ENCODE measurements around the gene SFMBT1. TPM values are rescaled to one million over a fixed set of nuclear protein-coding genes. Genes with fewer than 3 reads are reported as not detected.
A peak's percentile ranks its signal among the peaks of the same experiment; 100 is the strongest.

Gene SFMBT1
- total RNA-seq, 2 experiments from 2014 or later, result 12.9 to 18.1 TPM

DNA sequence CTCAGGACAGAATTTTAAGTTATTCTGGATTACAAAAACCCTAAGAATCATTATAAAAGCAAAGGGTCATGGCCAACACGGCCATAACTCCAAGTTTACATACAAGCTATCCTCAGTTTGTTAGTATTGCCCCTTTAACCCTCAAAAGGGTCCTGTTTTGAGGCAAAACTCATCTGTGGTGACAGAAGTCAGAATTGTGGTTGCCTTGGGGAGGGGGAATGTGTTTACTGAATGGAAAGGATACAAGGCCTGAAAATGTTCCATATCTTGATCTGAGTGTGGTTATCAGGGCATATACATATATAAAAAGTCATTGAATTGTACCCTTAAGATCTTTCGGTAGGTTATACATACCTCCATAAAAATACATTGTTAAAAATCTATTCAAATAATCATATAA is 2.1 kb downstream of the SFMBT1 start:
- Histone ChIP-seq H3K9me3 (ENCODE audit: low read length) (no peaks in the 10 kb centered on the region), H3K9me2 (ENCODE audit: insufficient read depth, low read length) (no peaks in the 10 kb centered on the region), H3K4me1 (ENCODE audit: insufficient read depth, low read length, poor library complexity, severe bottlenecking) (peaks cover 22% of the 10 kb centered on the region), H2AFZ (ENCODE audit: low read length) (no peak overlapping the region), H3K79me2 (ENCODE audit: insufficient read depth, low read depth, low read length) (peaks cover 8% of the 10 kb centered on the region; the same call in 1 of the 2 replicates), H3K4me3 (ENCODE audit: low read depth, low read length, poor library complexity, severe bottlenecking) (no peak overlapping the region), H3K4me2 (ENCODE audit: low read length) (peak overlapping the region; percentile 98; the same call in 1 of the 2 replicates), H3K27ac (ENCODE audit: low read depth, low read length, poor library complexity, severe bottlenecking) (no peak overlapping the region), H4K20me1 (ENCODE audit: insufficient read depth, low read length) (peaks cover 7% of the 10 kb centered on the region; the same call in 1 of the 2 replicates), H3K36me3 (ENCODE audit: insufficient read depth, low read length) (no peaks in the 10 kb centered on the region)
- DNase-seq (ENCODE audit: low spot score), result no peak
- ChIA-PET POLR2A (interaction anchor here (0.7 to 1.0 kb wide), 4 partner anchors 14 to 195 kb away, joined by 3 to 4 read pairs (median 4); no protein-coding TSS in a partner anchor), CTCF (ENCODE audit: unreplicated experiment) (no interaction called here)
- BruUV-seq (replicated peaks), result no TSS peak
- intact Hi-C loops (cut with micrococcal nuclease; ENCODE audit: unreplicated experiment), result loop anchor here (10.0 kb wide), 1 partner anchor 109 kb away; no protein-coding TSS in a partner anchor
- TF ChIP-seq EZH2phosphoT487 (IDR thresholded peaks at IDR 0.05; ENCODE audit: borderline replicate concordance, low read depth, low read length), result no peak
- TF ChIP-seq, protein P1, sequence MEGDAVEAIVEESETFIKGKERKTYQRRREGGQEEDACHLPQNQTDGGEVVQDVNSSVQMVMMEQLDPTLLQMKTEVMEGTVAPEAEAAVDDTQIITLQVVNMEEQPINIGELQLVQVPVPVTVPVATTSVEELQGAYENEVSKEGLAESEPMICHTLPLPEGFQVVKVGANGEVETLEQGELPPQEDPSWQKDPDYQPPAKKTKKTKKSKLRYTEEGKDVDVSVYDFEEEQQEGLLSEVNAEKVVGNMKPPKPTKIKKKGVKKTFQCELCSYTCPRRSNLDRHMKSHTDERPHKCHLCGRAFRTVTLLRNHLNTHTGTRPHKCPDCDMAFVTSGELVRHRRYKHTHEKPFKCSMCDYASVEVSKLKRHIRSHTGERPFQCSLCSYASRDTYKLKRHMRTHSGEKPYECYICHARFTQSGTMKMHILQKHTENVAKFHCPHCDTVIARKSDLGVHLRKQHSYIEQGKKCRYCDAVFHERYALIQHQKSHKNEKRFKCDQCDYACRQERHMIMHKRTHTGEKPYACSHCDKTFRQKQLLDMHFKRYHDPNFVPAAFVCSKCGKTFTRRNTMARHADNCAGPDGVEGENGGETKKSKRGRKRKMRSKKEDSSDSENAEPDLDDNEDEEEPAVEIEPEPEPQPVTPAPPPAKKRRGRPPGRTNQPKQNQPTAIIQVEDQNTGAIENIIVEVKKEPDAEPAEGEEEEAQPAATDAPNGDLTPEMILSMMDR (conservative IDR thresholded peaks at IDR 0.05; ENCODE audit: low read length), result no peak

DNA sequence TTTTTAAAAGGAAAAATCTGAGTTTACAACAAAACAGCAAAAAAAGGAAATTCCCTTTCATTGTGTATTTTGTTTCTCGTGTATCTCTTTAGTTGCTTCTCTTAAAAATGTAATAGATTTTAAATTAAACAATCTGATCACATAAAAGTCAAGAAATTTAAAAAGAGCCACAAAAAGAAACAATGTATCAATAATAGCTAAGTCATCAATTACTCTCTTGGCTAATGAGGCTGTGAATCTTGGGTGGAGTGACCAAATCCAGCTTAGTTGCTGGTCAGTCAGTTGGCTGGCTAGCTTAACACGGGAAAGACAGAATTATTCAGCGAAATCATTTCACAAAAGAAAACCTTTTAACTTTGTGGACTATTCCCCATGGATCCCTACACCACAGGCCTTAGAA is 3.2 kb downstream of the SFMBT1 start:
- Histone ChIP-seq H4K20me1 (ENCODE audit: insufficient read depth, low read length) (peaks cover 7% of the 10 kb centered on the region; the same call in 1 of the 2 replicates), H3K36me3 (ENCODE audit: insufficient read depth, low read length) (no peaks in the 10 kb centered on the region), H3K27ac (ENCODE audit: low read depth, low read length, poor library complexity, severe bottlenecking) (no peak overlapping the region), H3K9me3 (ENCODE audit: low read length) (no peaks in the 10 kb centered on the region), H3K4me1 (ENCODE audit: insufficient read depth, low read length, poor library complexity, severe bottlenecking) (peaks cover 22% of the 10 kb centered on the region), H3K4me3 (ENCODE audit: low read depth, low read length, poor library complexity, severe bottlenecking) (no peak overlapping the region), H3K9me2 (ENCODE audit: insufficient read depth, low read length) (no peaks in the 10 kb centered on the region), H3K4me2 (ENCODE audit: low read length) (no peak overlapping the region), H3K79me2 (ENCODE audit: insufficient read depth, low read depth, low read length) (peaks cover 8% of the 10 kb centered on the region; the same call in 1 of the 2 replicates), H2AFZ (ENCODE audit: low read length) (no peak overlapping the region)
- CTCF ChIA-PET (ENCODE audit: unreplicated experiment), result interaction anchor here (0.5 kb wide), 1 partner anchor 208 kb away, joined by 3 read pairs; no protein-coding TSS in a partner anchor
- POLR2A ChIA-PET, result no interaction called here
- no peak for DNase-seq (ENCODE audit: low spot score)
- no TSS peak for BruUV-seq (replicated peaks)
- TF ChIP-seq EZH2phosphoT487 (IDR thresholded peaks at IDR 0.05; ENCODE audit: borderline replicate concordance, low read depth, low read length), result no peak
- TF ChIP-seq, protein P1 (conservative IDR thresholded peaks at IDR 0.05; ENCODE audit: low read length), result no peak
- intact Hi-C loops (cut with micrococcal nuclease; ENCODE audit: unreplicated experiment), result loop anchor here (10.0 kb wide), 1 partner anchor 108 kb away; no protein-coding TSS in a partner anchor

DNA sequence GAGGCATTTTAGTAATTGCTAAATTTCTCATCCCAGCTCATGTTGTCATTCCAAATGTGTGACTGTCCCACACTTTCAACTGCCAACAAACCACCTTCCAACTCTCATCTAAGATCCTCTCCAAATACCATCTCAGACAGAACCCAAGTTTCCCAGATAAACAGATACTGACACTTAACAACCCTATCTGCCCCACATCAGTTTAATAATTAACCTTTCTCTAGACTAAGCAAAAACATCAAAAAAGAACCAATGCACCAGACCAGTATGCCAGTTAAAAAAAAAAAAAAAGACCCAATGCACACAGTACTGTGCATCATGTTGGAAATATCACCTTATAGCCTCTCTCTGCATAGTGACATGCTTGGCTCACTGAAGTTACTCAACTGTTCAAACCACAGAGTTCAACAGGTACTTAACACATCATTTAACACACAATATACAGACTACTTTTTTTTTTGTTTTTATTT is 5.5 kb downstream of the SFMBT1 start:
- H3K27ac ChIP-seq (ENCODE audit: low read depth, low read length, poor library complexity, severe bottlenecking), result no peak overlapping the region
- peaks cover 7% of the 10 kb centered on the region; the same call in 1 of the 2 replicates for H4K20me1 ChIP-seq (ENCODE audit: insufficient read depth, low read length)
- no peak for DNase-seq (ENCODE audit: low spot score)
- intact Hi-C loops (cut with micrococcal nuclease; ENCODE audit: unreplicated experiment), result loop anchor here (10.0 kb wide), 1 partner anchor 106 kb away; no protein-coding TSS in a partner anchor
- ChIA-PET CTCF (ENCODE audit: unreplicated experiment) (no interaction called here), POLR2A (no interaction called here)
- no peaks in the 10 kb centered on the region for H3K9me3 ChIP-seq (ENCODE audit: low read length)
- no peak overlapping the region for H2AFZ ChIP-seq (ENCODE audit: low read length)
- H3K36me3 ChIP-seq (ENCODE audit: insufficient read depth, low read length), result no peaks in the 10 kb centered on the region
- BruUV-seq (replicated peaks), result no TSS peak
- no peaks in the 10 kb centered on the region for H3K9me2 ChIP-seq (ENCODE audit: insufficient read depth, low read length)
- peaks cover 13% of the 10 kb centered on the region for H3K4me1 ChIP-seq (ENCODE audit: insufficient read depth, low read length, poor library complexity, severe bottlenecking)
- TF ChIP-seq EZH2phosphoT487 (IDR thresholded peaks at IDR 0.05; ENCODE audit: borderline replicate concordance, low read depth, low read length), result no peak
- TF ChIP-seq, protein P1 (conservative IDR thresholded peaks at IDR 0.05; ENCODE audit: low read length), result no peak
- H3K4me3 ChIP-seq (ENCODE audit: low read depth, low read length, poor library complexity, severe bottlenecking), result no peak overlapping the region
- peaks cover 8% of the 10 kb centered on the region; the same call in 1 of the 2 replicates for H3K79me2 ChIP-seq (ENCODE audit: insufficient read depth, low read depth, low read length)
- no peak overlapping the region for H3K4me2 ChIP-seq (ENCODE audit: low read length)

Data from OCI-LY7 (cell line).